Measurements from ENCODE around the gene GPSM3. TPM values are rescaled to one million over a fixed set of nuclear protein-coding genes. Genes with fewer than 3 reads are reported as not detected.

GPSM3 gene
- total RNA-seq, 1 experiment from 2014 or later: 4.8 TPM

- BruUV-seq (replicated peaks): no TSS peak
- Histone ChIP-seq H3K9me3 (ENCODE audit: low read depth, low read length, poor library complexity, severe bottlenecking) (no peaks in the 10 kb centered on the region), H3K27me3 (replicated peaks; ENCODE audit: insufficient read depth, low read depth, low read length, poor library complexity) (no peaks in the 10 kb centered on the region), H3K4me3 (ENCODE audit: low read depth, low read length, poor library complexity, severe bottlenecking) (peak overlapping the region; percentile 97), H3K36me3 (ENCODE audit: insufficient read depth, low read length, poor library complexity, severe bottlenecking) (peaks cover 21% of the 10 kb centered on the region), H3K27ac (ENCODE audit: low read depth, low read length, poor library complexity, severe bottlenecking) (peak overlapping the region; percentile 97), H3K4me1 (ENCODE audit: insufficient read depth, low read length, poor library complexity, severe bottlenecking) (peaks cover 25% of the 10 kb centered on the region)
- TF ChIP-seq CTCF (conservative IDR thresholded peaks at IDR 0.05; ENCODE audit: low read depth, low read length) (no peak), EZH2 (IDR thresholded peaks at IDR 0.05; ENCODE audit: borderline replicate concordance, low read depth, low read length, poor library complexity, severe bottlenecking) (no peak)
- intact Hi-C loops (cut with micrococcal nuclease; ENCODE audit: unreplicated experiment): no loop called here
- DNase-seq (ENCODE audit: low spot score): no peak
- POLR2A ChIA-PET (ENCODE audit: low non-redundant PET): interaction anchor here (0.5 to 0.9 kb wide), 3 partner anchors 15 to 218 kb away, joined by 3 to 6 read pairs (median 5); no protein-coding TSS in a partner anchor
- CTCF ChIA-PET: no interaction called here
Observed at GRCh38 chr6:32178547-32179440, 13.6 kb downstream of the GPSM3 start.

- no TSS peak for BruUV-seq (replicated peaks)
- TF ChIP-seq EZH2 (IDR thresholded peaks at IDR 0.05; ENCODE audit: borderline replicate concordance, low read depth, low read length, poor library complexity, severe bottlenecking) (no peak), CTCF (conservative IDR thresholded peaks at IDR 0.05; ENCODE audit: low read depth, low read length) (no peak)
- peaks cover 13% of the 10 kb centered on the region for H3K36me3 ChIP-seq (ENCODE audit: insufficient read depth, low read length, poor library complexity, severe bottlenecking)
- H3K4me3 ChIP-seq (ENCODE audit: low read depth, low read length, poor library complexity, severe bottlenecking): peak within 1 kb of the TSS; percentile 97
- POLR2A ChIA-PET (ENCODE audit: low non-redundant PET): interaction anchor here (0.9 kb wide), 1 partner anchor 14 kb away, joined by 5 read pairs; no protein-coding TSS in a partner anchor
- DNase-seq (ENCODE audit: low spot score): peak; percentile 100
- intact Hi-C loops (cut with micrococcal nuclease; ENCODE audit: unreplicated experiment): no loop called here
- H3K4me1 ChIP-seq (ENCODE audit: insufficient read depth, low read length, poor library complexity, severe bottlenecking): peaks cover 25% of the 10 kb centered on the region
- H3K27ac ChIP-seq (ENCODE audit: low read depth, low read length, poor library complexity, severe bottlenecking): peak within 1 kb of the TSS; percentile 97
- CTCF ChIA-PET: interaction anchor here (1.0 kb wide), 1 partner anchor 18 kb away, joined by 3 read pairs; no protein-coding TSS in a partner anchor
- H3K27me3 ChIP-seq (replicated peaks; ENCODE audit: insufficient read depth, low read depth, low read length, poor library complexity): no peaks in the 10 kb centered on the region
- no peaks in the 10 kb centered on the region for H3K9me3 ChIP-seq (ENCODE audit: low read depth, low read length, poor library complexity, severe bottlenecking)
Observed at GRCh38 chr6:32177788-32178546, 14.5 kb downstream of the GPSM3 start, which contains the start of gene RNF5. Gene RNF5, plus strand, starts transcription at chr6:32178405. Its CDS starts 107 bp downstream, at chr6:32178512.

GRCh38 chr6:32177183-32177787, 15.2 kb downstream of the GPSM3 start:
- POLR2A ChIA-PET (ENCODE audit: low non-redundant PET): interaction anchor here (0.9 kb wide), 1 partner anchor 14 kb away, joined by 5 read pairs; no protein-coding TSS in a partner anchor
- H3K27me3 ChIP-seq (replicated peaks; ENCODE audit: insufficient read depth, low read depth, low read length, poor library complexity): no peaks in the 10 kb centered on the region
- peak; percentile 82 for DNase-seq (ENCODE audit: low spot score)
- H3K36me3 ChIP-seq (ENCODE audit: insufficient read depth, low read length, poor library complexity, severe bottlenecking): peaks cover 6% of the 10 kb centered on the region
- H3K4me3 ChIP-seq (ENCODE audit: low read depth, low read length, poor library complexity, severe bottlenecking): peak overlapping the region; percentile 97
- peaks cover 25% of the 10 kb centered on the region for H3K4me1 ChIP-seq (ENCODE audit: insufficient read depth, low read length, poor library complexity, severe bottlenecking)
- H3K9me3 ChIP-seq (ENCODE audit: low read depth, low read length, poor library complexity, severe bottlenecking): no peaks in the 10 kb centered on the region
- CTCF ChIA-PET: interaction anchor here (1.0 kb wide), 1 partner anchor 18 kb away, joined by 3 read pairs; no protein-coding TSS in a partner anchor
- no peak for TF ChIP-seq EZH2 (IDR thresholded peaks at IDR 0.05; ENCODE audit: borderline replicate concordance, low read depth, low read length, poor library complexity, severe bottlenecking)
- no peak for TF ChIP-seq CTCF (conservative IDR thresholded peaks at IDR 0.05; ENCODE audit: low read depth, low read length)
- BruUV-seq (replicated peaks): TSS peak; percentile 24
- peak overlapping the region; percentile 97 for H3K27ac ChIP-seq (ENCODE audit: low read depth, low read length, poor library complexity, severe bottlenecking)
- intact Hi-C loops (cut with micrococcal nuclease; ENCODE audit: unreplicated experiment): no loop called here

Data from A673 (cell line).